GM21360 (cell line): Measurements from ENCODE around the gene CHMP5.

Source experiments
- ATAC-seq: cut with Tn5 transposase; IDR thresholded peaks from one replicate; pipeline ENCODE4 v1.9.1; 2021; ENCODE audit warnings: mild to moderate bottlenecking, moderate library complexity; ENCODE audit not compliant: unreplicated experiment

The CHMP5 gene

DNA sequence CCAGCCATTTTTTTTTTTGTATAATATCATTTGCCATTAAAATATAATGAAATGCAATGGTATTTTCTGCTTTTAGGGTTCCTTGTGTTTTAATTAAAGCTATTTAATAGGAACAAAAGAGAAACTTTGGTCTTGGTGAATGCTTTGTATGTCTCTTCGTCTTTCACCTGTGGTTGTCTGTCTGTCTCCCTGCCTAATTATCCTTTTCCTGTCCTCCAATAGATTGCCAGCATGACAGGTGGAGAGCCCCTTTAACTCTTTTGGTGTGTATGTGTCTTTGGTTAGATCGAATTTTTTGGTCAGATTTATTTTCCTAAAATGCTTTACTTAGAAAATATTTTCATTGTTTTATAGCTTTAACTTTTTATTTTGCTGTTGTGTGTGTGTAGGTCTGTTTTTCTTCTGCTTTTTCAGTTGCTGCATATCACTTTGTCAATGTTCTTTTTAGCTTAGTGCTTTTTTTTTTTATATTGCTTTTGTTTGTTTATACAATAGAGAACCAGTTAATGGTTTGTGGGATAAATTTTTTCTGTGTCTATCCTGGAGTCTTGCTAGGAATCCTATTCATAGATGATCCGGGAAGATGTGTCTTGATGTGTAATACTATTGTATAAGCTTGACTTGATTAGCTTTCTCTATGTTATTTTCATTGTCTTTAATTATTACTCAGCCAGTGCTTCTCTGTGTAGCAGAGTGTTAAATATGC lies 8.6 kb downstream of the CHMP5 start:
- no peak for ATAC-seq

- ATAC-seq, result no peak
These were observed 9.1 kb downstream of the CHMP5 start for GRCh38 chr9:33273972-33274328.

DNA sequence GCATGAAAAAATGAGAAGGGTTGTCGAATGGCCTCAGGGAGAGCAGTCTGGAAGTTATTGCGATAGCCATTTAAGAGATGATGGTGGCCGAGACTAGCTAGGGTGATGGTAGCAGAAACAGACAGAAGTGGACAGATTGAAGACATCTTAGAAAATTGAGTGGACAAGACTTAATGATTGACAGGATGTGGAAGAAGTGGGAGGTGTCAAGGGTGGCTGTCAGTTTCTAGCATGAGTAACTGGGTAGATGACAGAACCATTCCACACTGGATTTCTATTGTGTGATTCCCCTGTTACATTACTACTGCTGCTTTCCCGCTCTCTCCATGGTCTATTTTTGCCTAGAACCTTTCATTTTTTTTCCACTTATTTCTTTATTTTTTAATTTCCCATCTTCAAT lies 12.6 kb downstream of the CHMP5 start:
- no peak for ATAC-seq

DNA sequence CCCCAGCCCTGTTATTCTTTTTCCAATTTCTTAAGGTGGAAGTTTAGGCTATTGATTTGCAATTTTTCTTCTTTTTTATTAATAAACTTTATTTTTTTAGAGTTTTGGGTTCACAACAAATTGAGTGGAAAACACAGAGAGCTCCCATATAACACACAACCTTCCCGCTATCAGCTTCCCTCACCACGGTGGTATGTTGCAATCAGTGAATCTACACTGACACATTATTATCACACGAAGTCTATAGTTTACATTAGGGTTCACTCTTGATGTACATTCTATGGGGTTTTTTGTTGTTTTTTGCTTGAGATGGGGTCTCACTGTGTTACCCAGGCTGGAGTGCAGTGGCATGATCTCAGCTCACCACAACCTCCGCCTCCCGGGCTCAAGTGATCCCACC lies 20.7 kb downstream of the CHMP5 start:
- ATAC-seq, result no peak

- ATAC-seq, result no peak
These were observed 22.2 kb downstream of the CHMP5 start for GRCh38 chr9:33287087-33287490.

DNA sequence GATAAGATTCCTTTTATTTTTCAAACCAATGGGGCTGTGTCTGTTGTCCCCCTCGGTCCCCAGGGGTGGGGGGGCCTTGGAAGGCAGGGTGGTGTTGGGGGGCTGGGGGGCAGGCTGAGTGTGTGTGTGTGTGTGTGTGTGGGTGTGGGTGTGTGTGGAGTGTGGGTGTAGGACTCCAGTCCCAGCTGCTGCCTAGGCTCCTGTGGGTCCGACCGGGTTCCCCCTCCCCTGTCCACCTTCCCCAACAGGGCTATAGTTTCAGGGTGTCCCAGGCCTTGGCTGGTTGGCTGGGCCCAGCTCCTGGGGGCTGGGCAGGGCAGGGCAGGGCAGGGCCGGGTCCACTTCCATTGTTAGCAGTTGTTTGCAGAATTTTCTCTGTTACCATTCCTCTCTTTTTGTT lies 23.4 kb downstream of the CHMP5 start:
- no peak for ATAC-seq

GRCh38 chr9:33288828-33289483 lies 24.1 kb downstream of the CHMP5 start:
- no peak for ATAC-seq

GRCh38 chr9:33289496-33289895 lies 24.6 kb downstream of the CHMP5 start:
- ATAC-seq, result no peak

DNA sequence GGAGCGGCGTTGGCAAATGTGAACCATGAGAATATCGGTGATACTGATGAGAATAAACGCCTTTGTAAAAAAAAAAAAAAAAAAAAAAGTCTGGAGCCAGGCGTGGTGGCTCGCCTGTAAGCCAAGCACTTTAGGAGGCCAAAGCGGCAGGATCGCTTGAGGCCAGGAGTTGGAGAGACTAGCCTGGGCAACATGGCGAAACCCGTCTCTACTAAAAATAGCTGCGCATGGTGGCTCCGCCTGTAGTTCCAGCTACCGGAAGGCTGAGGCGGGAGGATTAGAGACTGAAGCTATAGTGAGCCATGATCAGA lies 25.0 kb downstream of the CHMP5 start:
- ATAC-seq, result no peak

GRCh38 chr9:33290247-33291030 lies 25.6 kb downstream of the CHMP5 start, which contains the start of gene NFX1:
Gene NFX1, plus strand, starts transcription at chr9:33290516. Its CDS starts 57 bp downstream, at chr9:33290573.
- peak; percentile 83 for ATAC-seq

DNA sequence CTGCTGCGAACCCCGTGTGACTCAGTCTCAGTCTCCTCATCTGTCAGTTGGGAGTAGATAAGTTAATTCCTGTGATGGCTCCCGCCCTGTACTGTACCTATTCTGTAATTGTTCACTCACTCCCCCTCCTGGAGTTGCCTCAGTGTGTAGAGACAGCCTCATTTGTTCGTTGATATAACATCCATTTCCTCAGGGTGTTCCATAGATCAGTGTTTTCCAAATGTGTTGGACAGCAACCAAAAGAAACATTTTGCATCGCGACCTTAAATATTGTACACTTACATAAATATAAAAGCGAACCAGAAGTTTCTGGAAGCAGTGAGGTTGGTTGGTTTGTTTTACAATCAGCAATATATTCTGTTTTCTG lies 26.2 kb downstream of the CHMP5 start:
- no peak for ATAC-seq

DNA sequence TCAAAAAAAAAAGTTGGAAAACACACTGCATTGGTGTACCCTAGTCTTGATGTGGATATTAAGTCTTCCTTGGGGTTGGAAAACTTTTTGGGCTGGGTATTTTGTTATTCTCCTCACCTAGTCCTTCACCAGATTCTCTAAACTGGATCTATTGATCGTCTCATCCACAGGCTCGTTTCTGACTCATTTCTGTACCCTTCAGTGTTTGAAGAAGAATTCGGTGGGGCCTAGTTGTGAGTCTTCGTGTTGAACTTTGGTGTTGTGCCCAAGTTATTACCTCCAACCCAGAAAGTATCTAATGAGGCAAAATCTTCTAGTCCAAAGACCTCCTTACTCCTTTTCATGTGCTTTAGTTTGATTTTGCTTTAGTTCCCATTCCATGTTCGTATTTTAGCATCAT lies 27.1 kb downstream of the CHMP5 start:
- ATAC-seq, result no peak

DNA sequence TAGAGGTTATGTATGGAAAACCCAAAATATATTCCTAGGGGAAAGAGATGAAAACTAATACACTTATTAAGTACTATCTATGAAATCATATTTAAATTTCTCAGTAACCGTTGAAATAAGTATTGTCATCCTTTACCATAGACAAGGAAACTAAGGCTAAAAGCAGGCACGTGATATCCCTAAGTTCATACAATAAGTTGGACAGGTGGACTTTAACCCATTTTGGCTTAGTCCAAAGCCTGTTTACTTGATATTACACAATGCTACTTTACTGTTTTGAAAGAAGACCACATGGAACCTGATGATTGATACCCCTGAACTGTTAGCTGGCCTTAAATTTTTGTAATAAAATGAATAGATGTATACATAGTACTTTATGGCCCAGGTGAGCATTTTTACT lies 28.9 kb downstream of the CHMP5 start:
- no peak for ATAC-seq

DNA sequence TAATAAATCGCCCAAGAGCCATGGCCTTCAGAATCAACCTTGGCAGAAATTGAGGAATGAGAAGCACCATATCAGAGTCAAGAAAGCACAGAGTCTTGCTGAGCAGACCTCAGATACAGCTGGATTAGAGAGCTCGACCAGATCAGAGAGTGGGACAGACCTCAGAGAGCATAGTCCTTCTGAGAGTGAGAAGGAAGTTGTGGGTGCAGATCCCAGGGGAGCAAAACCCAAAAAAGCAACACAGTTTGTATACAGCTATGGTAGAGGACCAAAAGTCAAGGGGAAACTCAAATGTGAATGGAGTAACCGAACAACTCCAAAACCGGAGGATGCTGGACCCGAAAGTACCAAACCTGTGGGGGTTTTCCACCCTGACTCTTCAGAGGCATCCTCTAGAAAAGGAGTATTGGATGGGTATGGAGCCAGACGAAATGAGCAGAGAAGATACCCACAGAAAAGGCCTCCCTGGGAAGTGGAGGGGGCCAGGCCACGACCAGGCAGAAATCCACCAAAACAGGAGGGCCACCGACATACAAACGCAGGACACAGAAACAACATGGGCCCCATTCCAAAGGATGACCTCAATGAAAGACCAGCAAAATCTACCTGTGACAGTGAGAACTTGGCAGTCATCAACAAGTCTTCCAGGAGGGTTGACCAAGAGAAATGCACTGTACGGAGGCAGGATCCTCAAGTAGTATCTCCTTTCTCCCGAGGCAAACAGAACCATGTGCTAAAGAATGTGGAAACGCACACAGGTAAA lies 30.0 kb downstream of the CHMP5 start:
- ATAC-seq, result no peak

DNA sequence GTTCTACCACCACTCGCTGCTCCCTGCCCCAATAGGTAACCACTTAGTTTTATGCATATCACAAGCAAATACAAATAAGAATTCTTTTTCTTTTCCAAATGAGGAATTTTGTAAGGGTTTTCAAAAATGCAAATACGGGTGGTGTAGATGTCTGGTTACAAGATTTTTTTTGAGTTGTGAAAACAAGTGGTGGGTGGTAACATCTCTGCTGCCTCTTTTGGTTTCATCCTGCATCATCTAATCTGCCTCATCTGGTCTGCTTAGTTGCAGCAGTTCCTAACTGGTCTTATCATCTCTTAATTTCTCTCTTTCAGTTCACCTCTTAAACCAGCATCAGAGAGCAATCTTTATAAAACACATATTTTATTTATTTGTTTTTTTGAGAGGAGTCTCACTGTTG lies 30.7 kb downstream of the CHMP5 start:
- ATAC-seq, result peak; percentile 39

GRCh38 chr9:33297432-33297831 lies 32.6 kb downstream of the CHMP5 start:
- ATAC-seq, result peak; percentile 88

DNA sequence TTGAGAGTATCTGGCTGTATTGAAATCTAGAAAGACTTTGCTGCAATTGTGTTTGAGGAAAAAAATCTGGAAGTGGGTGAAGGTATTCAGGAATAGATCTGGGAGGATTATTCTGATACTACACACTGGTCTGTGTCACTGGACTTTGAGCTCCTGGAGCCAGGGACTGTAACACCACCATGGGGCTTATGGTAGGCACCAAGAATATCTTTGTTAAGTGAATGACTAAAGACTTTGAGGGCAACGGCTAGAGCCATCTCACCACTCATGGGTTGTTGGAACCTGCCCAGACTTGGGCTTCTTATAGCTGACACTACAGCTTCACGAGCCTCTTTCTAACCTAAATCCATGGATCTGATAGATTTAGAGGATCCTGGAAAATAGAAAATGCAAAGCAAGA lies 35.7 kb downstream of the CHMP5 start:
- ATAC-seq, result no peak

DNA sequence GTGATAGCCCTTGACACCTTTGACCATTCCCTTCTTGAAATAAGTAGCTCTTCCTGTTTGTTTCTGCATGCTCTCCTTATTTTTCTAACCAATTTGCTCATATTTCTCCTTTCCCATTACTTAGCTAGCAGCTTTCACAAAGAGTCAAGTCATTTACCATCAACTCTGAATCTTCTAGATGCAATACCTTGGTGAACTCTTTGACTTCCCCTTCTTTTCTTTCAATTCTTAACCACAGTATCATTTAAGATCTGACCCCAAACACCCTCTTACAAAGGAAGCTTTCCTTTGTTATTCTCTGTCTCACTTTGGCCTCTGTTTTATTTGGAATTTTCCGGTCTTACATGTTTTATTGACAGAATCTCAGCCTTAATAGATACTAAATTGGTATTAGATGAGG lies 39.5 kb downstream of the CHMP5 start:
- ATAC-seq, result no peak

DNA sequence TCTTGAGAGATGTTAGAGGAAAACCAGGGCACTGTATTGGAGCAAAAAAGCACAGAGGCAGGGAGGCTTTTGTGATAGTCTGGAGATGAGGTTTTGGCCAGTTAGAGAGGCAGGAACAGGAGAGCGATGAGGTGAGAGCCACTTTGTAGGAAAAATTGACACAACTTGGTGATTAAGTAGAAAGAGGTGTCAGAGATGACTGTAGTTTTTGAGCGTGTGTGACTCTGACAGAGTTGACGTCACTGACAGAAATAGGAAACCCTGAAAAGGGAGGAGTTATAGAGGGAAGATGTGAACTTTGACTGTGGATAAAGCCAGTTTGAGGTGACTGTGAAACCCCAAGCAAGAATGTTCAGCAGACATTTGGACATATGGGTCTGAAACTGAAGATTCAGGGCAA lies 41.2 kb downstream of the CHMP5 start:
- no peak for ATAC-seq

DNA sequence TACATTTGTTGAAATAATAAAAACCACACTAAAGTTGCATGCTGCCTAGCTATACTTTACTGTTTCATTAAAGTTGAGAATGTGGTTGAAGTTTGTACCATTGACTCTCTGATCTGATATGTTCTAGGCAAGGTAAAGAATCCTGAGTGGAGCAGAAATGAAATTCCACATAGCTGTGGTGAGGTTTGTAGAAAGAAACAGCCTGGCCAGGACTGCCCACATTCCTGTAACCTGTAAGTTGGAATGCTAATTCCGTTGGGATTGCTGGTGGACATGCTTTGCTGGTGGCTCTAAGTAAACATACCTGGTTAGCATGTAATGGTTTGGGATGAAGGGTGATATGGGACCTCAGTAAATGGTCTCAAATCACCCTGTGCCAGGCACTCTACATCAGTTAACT lies 42.2 kb downstream of the CHMP5 start:
- no peak for ATAC-seq

GRCh38 chr9:33309903-33310302 lies 45.1 kb downstream of the CHMP5 start:
- no peak for ATAC-seq

DNA sequence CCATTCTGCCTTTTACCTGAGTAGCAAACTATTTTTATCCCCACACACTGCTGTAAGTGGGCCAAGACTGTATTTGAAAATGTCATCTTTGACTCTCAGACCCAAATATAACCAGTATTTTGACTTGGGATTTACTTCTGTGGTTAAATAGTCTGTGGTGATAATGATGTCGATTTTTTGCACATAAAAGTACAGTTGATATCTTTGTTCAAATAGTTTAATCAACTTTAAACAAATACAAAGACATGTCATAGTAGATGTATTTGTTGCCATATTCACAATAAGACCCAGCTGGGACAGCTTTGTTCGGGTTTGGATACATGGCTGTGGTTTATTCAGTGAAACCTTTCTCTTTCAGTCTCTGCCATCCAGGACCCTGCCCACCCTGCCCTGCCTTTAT lies 45.9 kb downstream of the CHMP5 start:
- no peak for ATAC-seq
